Measurements from ENCODE around the gene NR1H2.
"Not testable (repeated sequence)": the region's sequence is repeated elsewhere in the genome, so short reads cannot be mapped to it uniquely, and the experiment has no call there.

NR1H2 gene

GRCh38 chr19:50376166-50377050 is at the start of gene NR1H2:
Gene NR1H2 (plus strand): TSS chr19:50376457. CDS start chr19:50377606, 1,149 bp downstream.
- peak; percentile 98 for DNase-seq (ENCODE audit: low spot score)

- DNase-seq (ENCODE audit: low spot score), result no peak
Measured at GRCh38 chr19:50327013-50327412, 49.2 kb upstream of the NR1H2 start.

- no peak for DNase-seq (ENCODE audit: low spot score)
Measured at GRCh38 chr19:50327461-50328223, 48.6 kb upstream of the NR1H2 start.

GRCh38 chr19:50328224-50328872 is 47.9 kb upstream of the NR1H2 start:
- DNase-seq (ENCODE audit: low spot score), result no peak

GRCh38 chr19:50328873-50329145 is 47.4 kb upstream of the NR1H2 start:
- DNase-seq (ENCODE audit: low spot score), result no peak

GRCh38 chr19:50329146-50329925 is 46.9 kb upstream of the NR1H2 start, which contains the start of gene KCNC3:
Gene KCNC3 (minus strand): TSS chr19:50329377. CDS start chr19:50329082, 295 bp downstream.
- peak; percentile 99 for DNase-seq (ENCODE audit: low spot score)

- DNase-seq (ENCODE audit: low spot score), result not testable (repeated sequence)
Measured at GRCh38 chr19:50329926-50330294, 46.3 kb upstream of the NR1H2 start.

- peak; percentile 91 for DNase-seq (ENCODE audit: low spot score)
Measured at GRCh38 chr19:50330365-50331078, 45.7 kb upstream of the NR1H2 start.

- DNase-seq (ENCODE audit: low spot score), result no peak
Measured at GRCh38 chr19:50331221-50331993, 44.9 kb upstream of the NR1H2 start.

- DNase-seq (ENCODE audit: low spot score), result no peak
Measured at GRCh38 chr19:50331994-50332243, 44.3 kb upstream of the NR1H2 start.

- DNase-seq (ENCODE audit: low spot score), result no peak
Measured at GRCh38 chr19:50332244-50333038, 43.8 kb upstream of the NR1H2 start.

GRCh38 chr19:50333235-50333736 is 43.0 kb upstream of the NR1H2 start:
- peak; percentile 92 for DNase-seq (ENCODE audit: low spot score)

GRCh38 chr19:50333737-50334617 is 42.3 kb upstream of the NR1H2 start:
- DNase-seq (ENCODE audit: low spot score), result peak; percentile 84

- DNase-seq (ENCODE audit: low spot score), result no peak
Measured at GRCh38 chr19:50334741-50335421, 41.4 kb upstream of the NR1H2 start.

- not testable (repeated sequence) for DNase-seq (ENCODE audit: low spot score)
Measured at GRCh38 chr19:50337031-50337430, 39.2 kb upstream of the NR1H2 start.

- no peak for DNase-seq (ENCODE audit: low spot score)
Measured at GRCh38 chr19:50340331-50340730, 35.9 kb upstream of the NR1H2 start.

GRCh38 chr19:50341091-50341564 is 35.1 kb upstream of the NR1H2 start:
- no peak for DNase-seq (ENCODE audit: low spot score)

All from putamen (tissue), 1 donor.